HG02943 (cell line): ENCODE data around the gene LRRFIP1.

ENCODE experiments used
- ATAC-seq: cut with Tn5 transposase; IDR thresholded peaks from one replicate; pipeline ENCODE4 v1.9.1; 2021; ENCODE audit warnings: mild to moderate bottlenecking, low read depth, moderate library complexity; ENCODE audit not compliant: unreplicated experiment

Gene LRRFIP1

GRCh38 chr2:237638176-237638575 is 10.8 kb downstream of the LRRFIP1 start:
- no peak for ATAC-seq

- ATAC-seq: no peak
Measured at GRCh38 chr2:237639052-237639835, 11.9 kb downstream of the LRRFIP1 start.

GRCh38 chr2:237639836-237640220 is 12.4 kb downstream of the LRRFIP1 start:
- no peak for ATAC-seq

- no peak for ATAC-seq
Measured at GRCh38 chr2:237640493-237640998, 13.2 kb downstream of the LRRFIP1 start.

- no peak for ATAC-seq
Measured at GRCh38 chr2:237642038-237642734, 14.8 kb downstream of the LRRFIP1 start.

GRCh38 chr2:237643066-237643465 is 15.7 kb downstream of the LRRFIP1 start:
- no peak for ATAC-seq

- ATAC-seq: no peak
Measured at GRCh38 chr2:237643582-237644380, 16.4 kb downstream of the LRRFIP1 start.

- ATAC-seq: no peak
Measured at GRCh38 chr2:237644381-237644703, 17.0 kb downstream of the LRRFIP1 start.

GRCh38 chr2:237645261-237645660 is 17.9 kb downstream of the LRRFIP1 start:
- no peak for ATAC-seq

- no peak for ATAC-seq
Measured at GRCh38 chr2:237647176-237648015, 20.0 kb downstream of the LRRFIP1 start.

GRCh38 chr2:237648016-237648381 is 20.6 kb downstream of the LRRFIP1 start:
- ATAC-seq: no peak

GRCh38 chr2:237649541-237650454 is 22.4 kb downstream of the LRRFIP1 start:
- no peak for ATAC-seq

GRCh38 chr2:237650455-237650850 is 23.1 kb downstream of the LRRFIP1 start:
- no peak for ATAC-seq

GRCh38 chr2:237651761-237652160 is 24.4 kb downstream of the LRRFIP1 start:
- no peak for ATAC-seq

GRCh38 chr2:237652181-237652580 is 24.8 kb downstream of the LRRFIP1 start:
- no peak for ATAC-seq

- no peak for ATAC-seq
Measured at GRCh38 chr2:237652854-237653253, 25.5 kb downstream of the LRRFIP1 start.

GRCh38 chr2:237653776-237654558 is 26.6 kb downstream of the LRRFIP1 start:
- ATAC-seq: no peak

- no peak for ATAC-seq
Measured at GRCh38 chr2:237657063-237657462, 29.7 kb downstream of the LRRFIP1 start.
